WTC11 (cell line): ENCODE data around the gene PRR15L. TPM values are rescaled to one million over a fixed set of nuclear protein-coding genes. Genes with fewer than 3 reads are reported as not detected.

ENCODE experiments used
- ATF1 ChIP-seq: sonication (generic); formaldehyde crosslinking; IDR thresholded peaks from 2 replicates; pipeline ENCODE4 v1.8.1; 2023; ENCODE audit warnings: mild to moderate bottlenecking, moderate library complexity, missing genetic modification reagents
- ELF4 ChIP-seq: sonication (generic); formaldehyde crosslinking; IDR thresholded peaks from 2 replicates; pipeline ENCODE4 v1.8.1; 2022; ENCODE audit warnings: low read depth, mild to moderate bottlenecking, moderate library complexity, missing genetic modification reagents
- FOXP1 ChIP-seq: sonication (generic); formaldehyde crosslinking; IDR thresholded peaks from 2 replicates; pipeline ENCODE4 v1.8.0; 2022; ENCODE audit warnings: missing genetic modification reagents, mild to moderate bottlenecking, moderate library complexity, borderline replicate concordance
- GRHL2 ChIP-seq: fragments of 250-450 bp; sonication (Bioruptor Pico); IDR thresholded peaks from 2 replicates; pipeline ENCODE4 v1.8.0; 2022; ENCODE audit warnings: mild to moderate bottlenecking, moderate library complexity; ENCODE audit not compliant: insufficient replicate concordance, severe bottlenecking
- JAZF1 ChIP-seq: fragments of 250-450 bp; sonication (Bioruptor Pico); IDR thresholded peaks from 2 replicates; pipeline ENCODE4 v1.9.0; 2021; ENCODE audit warnings: moderate library complexity, mild to moderate bottlenecking, inconsistent platforms
- KAT7 ChIP-seq: sonication (generic); formaldehyde crosslinking; IDR thresholded peaks from 2 replicates; pipeline ENCODE4 v1.8.1; 2023; ENCODE audit warnings: missing genetic modification reagents, mild to moderate bottlenecking, borderline replicate concordance
- NFATC4 ChIP-seq: fragments of 250-450 bp; sonication (Bioruptor Pico); IDR thresholded peaks from 2 replicates; pipeline ENCODE4 v1.9.0; 2021; ENCODE audit warnings: mild to moderate bottlenecking
- NFE2L1 ChIP-seq: sonication (generic); formaldehyde crosslinking; IDR thresholded peaks from 2 replicates; pipeline ENCODE4 v1.8.1; 2023; ENCODE audit warnings: missing genetic modification reagents
- NR1H2 ChIP-seq: sonication (generic); formaldehyde crosslinking; IDR thresholded peaks from 2 replicates; pipeline ENCODE4 v1.9.0; 2021; ENCODE audit warnings: mild to moderate bottlenecking, moderate library complexity, missing genetic modification reagents
- OVOL2 ChIP-seq: fragments of 250-450 bp; sonication (Bioruptor Pico); IDR thresholded peaks from 2 replicates; pipeline ENCODE4 v1.9.0; 2021; ENCODE audit warnings: mild to moderate bottlenecking, borderline replicate concordance
- SMAD3 ChIP-seq: sonication (generic); formaldehyde crosslinking; IDR thresholded peaks from 2 replicates; pipeline ENCODE4 v1.8.0; 2022; ENCODE audit warnings: missing genetic modification reagents, mild to moderate bottlenecking, borderline replicate concordance
- SMAD4 ChIP-seq: sonication (generic); formaldehyde crosslinking; IDR thresholded peaks from 2 replicates; pipeline ENCODE4 v1.8.0; 2022; ENCODE audit warnings: mild to moderate bottlenecking, missing genetic modification reagents
- TEAD1 ChIP-seq: sonication (generic); formaldehyde crosslinking; IDR thresholded peaks from 2 replicates; pipeline ENCODE4 v1.8.0; 2022; ENCODE audit warnings: mild to moderate bottlenecking, missing genetic modification reagents
- TP53 ChIP-seq: sonication (generic); formaldehyde crosslinking; IDR thresholded peaks from 2 replicates; pipeline ENCODE4 v1.8.1; 2023; ENCODE audit warnings: mild to moderate bottlenecking, missing genetic modification reagents
- ZNF121 ChIP-seq: sonication (generic); formaldehyde crosslinking; IDR thresholded peaks from 2 replicates; pipeline ENCODE4 v1.8.0; 2023; ENCODE audit warnings: missing genetic modification reagents
- ZNF219 ChIP-seq: sonication (generic); formaldehyde crosslinking; IDR thresholded peaks from 2 replicates; pipeline ENCODE4 v1.8.0; 2023; ENCODE audit warnings: missing genetic modification reagents, mild to moderate bottlenecking, borderline replicate concordance
- ZNF263 ChIP-seq: sonication (generic); formaldehyde crosslinking; IDR thresholded peaks from 2 replicates; pipeline ENCODE4 v1.8.1; 2022; ENCODE audit warnings: low read depth, mild to moderate bottlenecking, moderate library complexity, missing genetic modification reagents
- ZNF671 ChIP-seq: fragments of 250-450 bp; sonication (Bioruptor Pico); IDR thresholded peaks from 2 replicates; pipeline ENCODE4 v1.8.0; 2021; ENCODE audit warnings: mild to moderate bottlenecking
- total RNA-seq: library from RNA; stranded (reverse); gene quantifications from 3 replicates; pipeline ENCODE4 v1.2.3, GENCODE V29; 2021
- TF ChIP-seq, protein P1 (sequence below): sonication (generic); formaldehyde crosslinking; IDR thresholded peaks from 2 replicates; pipeline ENCODE4 v1.8.1; 2022; ENCODE audit warnings: low read depth, missing genetic modification reagents, borderline replicate concordance
- TF ChIP-seq, protein P2 (sequence below): sonication (generic); formaldehyde crosslinking; IDR thresholded peaks from 2 replicates; pipeline ENCODE4 v1.8.0; 2022; ENCODE audit warnings: missing genetic modification reagents
- TF ChIP-seq, protein P3 (sequence below): sonication (generic); formaldehyde crosslinking; conservative IDR thresholded peaks from 2 replicates; pipeline ENCODE4 v1.8.1; 2022; ENCODE audit warnings: mild to moderate bottlenecking, missing genetic modification reagents
- TF ChIP-seq, protein P4 (sequence below): fragments of 250-450 bp; sonication (Bioruptor Pico); IDR thresholded peaks from 2 replicates; pipeline ENCODE4 v2.1.2; 2022; ENCODE audit warnings: mild to moderate bottlenecking, moderate library complexity
- TF ChIP-seq, protein P5 (sequence below): sonication (generic); formaldehyde crosslinking; IDR thresholded peaks from 2 replicates; pipeline ENCODE4 v1.8.0; 2022; ENCODE audit warnings: mild to moderate bottlenecking, missing genetic modification reagents
- TF ChIP-seq, protein P6 (sequence below): sonication (generic); formaldehyde crosslinking; IDR thresholded peaks from 2 replicates; pipeline ENCODE4 v1.8.1; 2022; ENCODE audit warnings: mild to moderate bottlenecking, moderate library complexity, missing genetic modification reagents
- TF ChIP-seq, protein P7 (sequence below): sonication (generic); formaldehyde crosslinking; IDR thresholded peaks from 2 replicates; pipeline ENCODE4 v1.8.1; 2022; ENCODE audit warnings: low read depth, mild to moderate bottlenecking, moderate library complexity, missing genetic modification reagents, borderline replicate concordance
- TF ChIP-seq, protein P8 (sequence below): fragments of 250-450 bp; sonication (Bioruptor Pico); IDR thresholded peaks from 2 replicates; pipeline ENCODE4 v1.9.0; 2021; ENCODE audit warnings: mild to moderate bottlenecking

Gene PRR15L
- total RNA-seq, 1 experiment from 2014 or later, result 0.59 TPM

DNA sequence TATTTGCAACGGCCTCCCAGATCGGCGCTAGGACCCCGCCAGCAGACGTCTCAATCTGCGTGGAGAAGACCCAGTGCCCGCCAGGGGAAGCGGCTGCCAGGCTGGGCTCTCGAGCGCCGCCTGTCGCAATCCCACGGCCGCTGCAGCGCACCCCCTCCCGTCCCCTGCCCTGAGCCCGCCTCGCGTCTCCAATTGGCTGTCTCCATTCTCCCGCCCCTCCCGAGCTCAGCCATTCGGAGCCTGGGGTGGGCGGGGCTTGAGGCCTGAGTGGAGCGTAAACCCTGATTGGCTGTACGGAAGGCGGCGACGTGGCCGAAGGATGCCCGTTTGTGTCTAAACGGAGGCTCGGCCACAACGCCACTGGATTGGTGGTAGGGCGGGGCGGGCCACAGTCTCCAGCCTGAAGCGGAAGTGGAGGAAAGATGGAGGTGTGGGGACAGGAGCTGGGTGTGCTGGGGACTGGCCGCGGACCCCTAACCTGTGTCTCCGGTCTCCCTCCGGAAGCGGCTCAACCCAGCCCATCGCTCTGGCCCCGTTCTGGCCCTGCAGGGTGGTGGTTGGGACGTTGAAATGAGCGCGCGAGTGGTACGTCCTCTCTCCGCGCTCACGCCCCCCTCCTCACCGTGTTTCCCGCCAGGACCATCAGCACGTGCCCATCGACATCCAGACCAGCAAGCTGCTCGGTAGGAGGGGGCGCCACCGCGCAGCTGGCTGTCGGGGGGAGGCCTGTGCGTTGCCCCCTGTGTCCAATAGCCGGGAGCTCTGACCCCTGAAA is 13.2 kb upstream of the PRR15L start, which contains the start of gene CDK5RAP3 (continued):
- no peak for TF ChIP-seq NR1H2 (CRISPR knock-in tag)
- TF ChIP-seq KAT7 (CRISPR knock-in tag), result peak; percentile 95
- peak; percentile 98 for TF ChIP-seq NFE2L1 (CRISPR knock-in tag)
- TF ChIP-seq, protein P1, sequence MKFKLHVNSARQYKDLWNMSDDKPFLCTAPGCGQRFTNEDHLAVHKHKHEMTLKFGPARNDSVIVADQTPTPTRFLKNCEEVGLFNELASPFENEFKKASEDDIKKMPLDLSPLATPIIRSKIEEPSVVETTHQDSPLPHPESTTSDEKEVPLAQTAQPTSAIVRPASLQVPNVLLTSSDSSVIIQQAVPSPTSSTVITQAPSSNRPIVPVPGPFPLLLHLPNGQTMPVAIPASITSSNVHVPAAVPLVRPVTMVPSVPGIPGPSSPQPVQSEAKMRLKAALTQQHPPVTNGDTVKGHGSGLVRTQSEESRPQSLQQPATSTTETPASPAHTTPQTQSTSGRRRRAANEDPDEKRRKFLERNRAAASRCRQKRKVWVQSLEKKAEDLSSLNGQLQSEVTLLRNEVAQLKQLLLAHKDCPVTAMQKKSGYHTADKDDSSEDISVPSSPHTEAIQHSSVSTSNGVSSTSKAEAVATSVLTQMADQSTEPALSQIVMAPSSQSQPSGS (CRISPR knock-in tag), result 0 out of 2 replicates have a peak, but pooled peaks have one; percentile 6
- peak; percentile 96 for TF ChIP-seq SMAD3 (CRISPR knock-in tag)
- TF ChIP-seq, protein P2, sequence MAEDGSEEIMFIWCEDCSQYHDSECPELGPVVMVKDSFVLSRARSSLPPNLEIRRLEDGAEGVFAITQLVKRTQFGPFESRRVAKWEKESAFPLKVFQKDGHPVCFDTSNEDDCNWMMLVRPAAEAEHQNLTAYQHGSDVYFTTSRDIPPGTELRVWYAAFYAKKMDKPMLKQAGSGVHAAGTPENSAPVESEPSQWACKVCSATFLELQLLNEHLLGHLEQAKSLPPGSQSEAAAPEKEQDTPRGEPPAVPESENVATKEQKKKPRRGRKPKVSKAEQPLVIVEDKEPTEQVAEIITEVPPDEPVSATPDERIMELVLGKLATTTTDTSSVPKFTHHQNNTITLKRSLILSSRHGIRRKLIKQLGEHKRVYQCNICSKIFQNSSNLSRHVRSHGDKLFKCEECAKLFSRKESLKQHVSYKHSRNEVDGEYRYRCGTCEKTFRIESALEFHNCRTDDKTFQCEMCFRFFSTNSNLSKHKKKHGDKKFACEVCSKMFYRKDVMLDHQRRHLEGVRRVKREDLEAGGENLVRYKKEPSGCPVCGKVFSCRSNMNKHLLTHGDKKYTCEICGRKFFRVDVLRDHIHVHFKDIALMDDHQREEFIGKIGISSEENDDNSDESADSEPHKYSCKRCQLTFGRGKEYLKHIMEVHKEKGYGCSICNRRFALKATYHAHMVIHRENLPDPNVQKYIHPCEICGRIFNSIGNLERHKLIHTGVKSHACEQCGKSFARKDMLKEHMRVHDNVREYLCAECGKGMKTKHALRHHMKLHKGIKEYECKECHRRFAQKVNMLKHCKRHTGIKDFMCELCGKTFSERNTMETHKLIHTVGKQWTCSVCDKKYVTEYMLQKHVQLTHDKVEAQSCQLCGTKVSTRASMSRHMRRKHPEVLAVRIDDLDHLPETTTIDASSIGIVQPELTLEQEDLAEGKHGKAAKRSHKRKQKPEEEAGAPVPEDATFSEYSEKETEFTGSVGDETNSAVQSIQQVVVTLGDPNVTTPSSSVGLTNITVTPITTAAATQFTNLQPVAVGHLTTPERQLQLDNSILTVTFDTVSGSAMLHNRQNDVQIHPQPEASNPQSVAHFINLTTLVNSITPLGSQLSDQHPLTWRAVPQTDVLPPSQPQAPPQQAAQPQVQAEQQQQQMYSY (CRISPR knock-in tag), result peak; percentile 70
- TF ChIP-seq FOXP1, result peak; percentile 98
- TF ChIP-seq, protein P3, sequence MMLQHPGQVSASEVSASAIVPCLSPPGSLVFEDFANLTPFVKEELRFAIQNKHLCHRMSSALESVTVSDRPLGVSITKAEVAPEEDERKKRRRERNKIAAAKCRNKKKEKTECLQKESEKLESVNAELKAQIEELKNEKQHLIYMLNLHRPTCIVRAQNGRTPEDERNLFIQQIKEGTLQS (CRISPR knock-in tag), result peak; percentile 79
- TF ChIP-seq, protein P4, sequence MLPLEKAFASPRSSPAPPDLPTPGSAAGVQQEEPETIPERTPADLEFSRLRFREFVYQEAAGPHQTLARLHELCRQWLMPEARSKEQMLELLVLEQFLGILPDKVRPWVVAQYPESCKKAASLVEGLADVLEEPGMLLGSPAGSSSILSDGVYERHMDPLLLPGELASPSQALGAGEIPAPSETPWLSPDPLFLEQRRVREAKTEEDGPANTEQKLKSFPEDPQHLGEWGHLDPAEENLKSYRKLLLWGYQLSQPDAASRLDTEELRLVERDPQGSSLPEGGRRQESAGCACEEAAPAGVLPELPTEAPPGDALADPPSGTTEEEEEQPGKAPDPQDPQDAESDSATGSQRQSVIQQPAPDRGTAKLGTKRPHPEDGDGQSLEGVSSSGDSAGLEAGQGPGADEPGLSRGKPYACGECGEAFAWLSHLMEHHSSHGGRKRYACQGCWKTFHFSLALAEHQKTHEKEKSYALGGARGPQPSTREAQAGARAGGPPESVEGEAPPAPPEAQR (CRISPR knock-in tag), result no peak
- TF ChIP-seq ELF4 (CRISPR knock-in tag), result no peak
- no peak for TF ChIP-seq ZNF263 (CRISPR knock-in tag)
- no peak for TF ChIP-seq JAZF1 (CRISPR knock-in tag)
- TF ChIP-seq ZNF219 (CRISPR knock-in tag), result 0 out of 2 replicates have a peak, but pooled peaks have one; percentile 74
- TF ChIP-seq ZNF671 (CRISPR knock-in tag), result no peak
- TF ChIP-seq TEAD1 (CRISPR knock-in tag), result peak; percentile 98
- TF ChIP-seq, protein P5, sequence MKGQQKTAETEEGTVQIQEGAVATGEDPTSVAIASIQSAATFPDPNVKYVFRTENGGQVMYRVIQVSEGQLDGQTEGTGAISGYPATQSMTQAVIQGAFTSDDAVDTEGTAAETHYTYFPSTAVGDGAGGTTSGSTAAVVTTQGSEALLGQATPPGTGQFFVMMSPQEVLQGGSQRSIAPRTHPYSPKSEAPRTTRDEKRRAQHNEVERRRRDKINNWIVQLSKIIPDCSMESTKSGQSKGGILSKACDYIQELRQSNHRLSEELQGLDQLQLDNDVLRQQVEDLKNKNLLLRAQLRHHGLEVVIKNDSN (CRISPR knock-in tag), result peak; percentile 85
- TF ChIP-seq OVOL2, result no peak
- TF ChIP-seq, protein P6, sequence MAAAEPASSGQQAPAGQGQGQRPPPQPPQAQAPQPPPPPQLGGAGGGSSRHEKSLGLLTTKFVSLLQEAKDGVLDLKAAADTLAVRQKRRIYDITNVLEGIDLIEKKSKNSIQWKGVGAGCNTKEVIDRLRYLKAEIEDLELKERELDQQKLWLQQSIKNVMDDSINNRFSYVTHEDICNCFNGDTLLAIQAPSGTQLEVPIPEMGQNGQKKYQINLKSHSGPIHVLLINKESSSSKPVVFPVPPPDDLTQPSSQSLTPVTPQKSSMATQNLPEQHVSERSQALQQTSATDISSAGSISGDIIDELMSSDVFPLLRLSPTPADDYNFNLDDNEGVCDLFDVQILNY (CRISPR knock-in tag), result peak; percentile 95
- TF ChIP-seq TP53, result peak; percentile 85
- TF ChIP-seq NFATC4 (CRISPR knock-in tag), result no peak
- TF ChIP-seq ATF1, result no peak
- TF ChIP-seq, protein P7, sequence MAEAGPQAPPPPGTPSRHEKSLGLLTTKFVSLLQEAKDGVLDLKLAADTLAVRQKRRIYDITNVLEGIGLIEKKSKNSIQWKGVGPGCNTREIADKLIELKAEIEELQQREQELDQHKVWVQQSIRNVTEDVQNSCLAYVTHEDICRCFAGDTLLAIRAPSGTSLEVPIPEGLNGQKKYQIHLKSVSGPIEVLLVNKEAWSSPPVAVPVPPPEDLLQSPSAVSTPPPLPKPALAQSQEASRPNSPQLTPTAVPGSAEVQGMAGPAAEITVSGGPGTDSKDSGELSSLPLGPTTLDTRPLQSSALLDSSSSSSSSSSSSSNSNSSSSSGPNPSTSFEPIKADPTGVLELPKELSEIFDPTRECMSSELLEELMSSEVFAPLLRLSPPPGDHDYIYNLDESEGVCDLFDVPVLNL, result peak; percentile 95
- TF ChIP-seq SMAD4, result peak; percentile 89
- TF ChIP-seq, protein P8, sequence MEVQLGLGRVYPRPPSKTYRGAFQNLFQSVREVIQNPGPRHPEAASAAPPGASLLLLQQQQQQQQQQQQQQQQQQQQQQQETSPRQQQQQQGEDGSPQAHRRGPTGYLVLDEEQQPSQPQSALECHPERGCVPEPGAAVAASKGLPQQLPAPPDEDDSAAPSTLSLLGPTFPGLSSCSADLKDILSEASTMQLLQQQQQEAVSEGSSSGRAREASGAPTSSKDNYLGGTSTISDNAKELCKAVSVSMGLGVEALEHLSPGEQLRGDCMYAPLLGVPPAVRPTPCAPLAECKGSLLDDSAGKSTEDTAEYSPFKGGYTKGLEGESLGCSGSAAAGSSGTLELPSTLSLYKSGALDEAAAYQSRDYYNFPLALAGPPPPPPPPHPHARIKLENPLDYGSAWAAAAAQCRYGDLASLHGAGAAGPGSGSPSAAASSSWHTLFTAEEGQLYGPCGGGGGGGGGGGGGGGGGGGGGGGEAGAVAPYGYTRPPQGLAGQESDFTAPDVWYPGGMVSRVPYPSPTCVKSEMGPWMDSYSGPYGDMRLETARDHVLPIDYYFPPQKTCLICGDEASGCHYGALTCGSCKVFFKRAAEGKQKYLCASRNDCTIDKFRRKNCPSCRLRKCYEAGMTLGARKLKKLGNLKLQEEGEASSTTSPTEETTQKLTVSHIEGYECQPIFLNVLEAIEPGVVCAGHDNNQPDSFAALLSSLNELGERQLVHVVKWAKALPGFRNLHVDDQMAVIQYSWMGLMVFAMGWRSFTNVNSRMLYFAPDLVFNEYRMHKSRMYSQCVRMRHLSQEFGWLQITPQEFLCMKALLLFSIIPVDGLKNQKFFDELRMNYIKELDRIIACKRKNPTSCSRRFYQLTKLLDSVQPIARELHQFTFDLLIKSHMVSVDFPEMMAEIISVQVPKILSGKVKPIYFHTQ (CRISPR knock-in tag), result no peak
- no peak for TF ChIP-seq ZNF121
- TF ChIP-seq GRHL2 (CRISPR knock-in tag), result no peak
